Liver (tissue), 9 donors: ENCODE results near the gene SNAPC4. TPM values are rescaled to one million over a fixed set of nuclear protein-coding genes. Genes with fewer than 3 reads are reported as not detected.

Experiments
- DNase-seq: peaks from one replicate; pipeline ENCODE4 v3.0.0-alpha.2; 2017; ENCODE audit warnings: low spot score
- H3K27ac ChIP-seq, 2 donors: one replicate each; pipeline ENCODE4 v1.7.0; 2013; ENCODE audit warnings: inconsistent platforms in 2 of 2, low read length in 2 of 2, control low read depth in 1 of 2, low read depth in 1 of 2, mild to moderate bottlenecking in 1 of 2
- H3K27me3 ChIP-seq, 4 donors: one replicate each; pipeline versions ENCODE4 v1.6.1 to v1.7.0; 2013; ENCODE audit warnings: low read length in 3 of 4, inconsistent platforms in 1 of 4, mild to moderate bottlenecking in 1 of 4, moderate library complexity in 1 of 4; ENCODE audit not compliant: control insufficient read depth in 4 of 4, insufficient read depth in 4 of 4
- H3K36me3 ChIP-seq, 4 donors: one replicate each; pipeline versions ENCODE4 v1.6.1 to v1.7.0; 2013; ENCODE audit warnings: low read length in 3 of 4, mild to moderate bottlenecking in 3 of 4, low read depth in 1 of 4, moderate library complexity in 1 of 4; ENCODE audit not compliant: control insufficient read depth in 4 of 4, insufficient read depth in 3 of 4
- H3K4me1 ChIP-seq, 4 donors: one replicate each; pipeline versions ENCODE4 v1.6.1 to v1.7.0; 2013; ENCODE audit warnings: low read length in 3 of 4, mild to moderate bottlenecking in 3 of 4, moderate library complexity in 1 of 4; ENCODE audit not compliant: control insufficient read depth in 4 of 4, insufficient read depth in 4 of 4
- H3K4me3 ChIP-seq, 3 donors: one replicate each; pipeline versions ENCODE4 v1.6.1 to v1.7.0; 2013; ENCODE audit warnings: low read length in 3 of 3, control low read depth in 1 of 3, low read depth in 1 of 3, mild to moderate bottlenecking in 1 of 3
- H3K9ac ChIP-seq, 2 donors: one replicate each; pipeline ENCODE4 v1.7.0; 2013; ENCODE audit warnings: low read length in 2 of 2, mild to moderate bottlenecking in 2 of 2, moderate library complexity in 2 of 2, control low read depth in 1 of 2, low read depth in 1 of 2
- H3K9me3 ChIP-seq, 4 donors: one replicate each; pipeline versions ENCODE4 v1.6.1 to v1.7.0; 2013; ENCODE audit warnings: low read length in 3 of 4; ENCODE audit not compliant: control insufficient read depth in 4 of 4
- ATF3 ChIP-seq: IDR thresholded peaks from 2 replicates; pipeline ENCODE4 v1.6.1; 2016; ENCODE audit warnings: antibody characterized with exemption
- CTCF ChIP-seq: fragments of 150-350 bp; IDR thresholded peaks from 2 replicates; pipeline ENCODE4 v1.5.1; 2017; ENCODE audit warnings: improper control_type of control experiment, low read depth, low read length; ENCODE audit not compliant: missing input control
- EGR1 ChIP-seq, 2 donors: IDR thresholded peaks; 2 replicates each; pipeline ENCODE4 v1.6.1; 2016 to 2018; ENCODE audit warnings: antibody characterized with exemption in 2 of 2, low read depth in 2 of 2
- FOXA1 ChIP-seq: IDR thresholded peaks from 2 replicates; pipeline ENCODE4 v1.6.1; 2016; ENCODE audit warnings: antibody characterized with exemption
- FOXA2 ChIP-seq: IDR thresholded peaks from 2 replicates; pipeline ENCODE4 v1.6.1; 2016; ENCODE audit warnings: antibody characterized with exemption
- GABPA ChIP-seq, 2 donors: IDR thresholded peaks in 1 of 2; conservative IDR thresholded peaks in 1 of 2; 2 replicates each; pipeline ENCODE4 v1.6.1; 2016; ENCODE audit warnings: antibody characterized with exemption in 2 of 2, mild to moderate bottlenecking in 1 of 2, moderate library complexity in 1 of 2
- HNF4A ChIP-seq, 2 donors: conservative IDR thresholded peaks; 2 replicates each; pipeline ENCODE4 v1.6.1; 2016; ENCODE audit warnings: antibody characterized with exemption in 2 of 2, mild to moderate bottlenecking in 2 of 2
- HNF4G ChIP-seq: IDR thresholded peaks from 2 replicates; pipeline ENCODE4 v1.6.1; 2016; ENCODE audit warnings: antibody characterized with exemption
- JUND ChIP-seq, 2 donors: IDR thresholded peaks; 2 replicates each; pipeline ENCODE4 v1.6.1; 2016; ENCODE audit warnings: antibody characterized with exemption in 2 of 2
- MAX ChIP-seq: IDR thresholded peaks from 2 replicates; pipeline ENCODE4 v1.6.1; 2016; ENCODE audit warnings: antibody characterized with exemption
- NR2F2 ChIP-seq: IDR thresholded peaks from 2 replicates; pipeline ENCODE4 v1.6.1; 2016; ENCODE audit warnings: antibody characterized with exemption
- RAD21 ChIP-seq, 2 donors: IDR thresholded peaks; 2 replicates each; pipeline ENCODE4 v1.6.1; 2016; ENCODE audit warnings: antibody characterized with exemption in 2 of 2, mild to moderate bottlenecking in 2 of 2
- REST ChIP-seq: IDR thresholded peaks from 2 replicates; pipeline ENCODE4 v1.6.1; 2016; ENCODE audit warnings: antibody characterized with exemption, mild to moderate bottlenecking
- RXRA ChIP-seq, 2 donors: IDR thresholded peaks; 2 replicates each; pipeline ENCODE4 v1.6.1; 2017 to 2018; ENCODE audit warnings: antibody characterized with exemption in 2 of 2, mild to moderate bottlenecking in 1 of 2
- SP1 ChIP-seq: IDR thresholded peaks from 2 replicates; pipeline ENCODE4 v1.6.1; 2018; ENCODE audit warnings: antibody characterized with exemption, mild to moderate bottlenecking
- TAF1 ChIP-seq: conservative IDR thresholded peaks from 2 replicates; pipeline ENCODE4 v1.6.1; 2016; ENCODE audit warnings: antibody characterized with exemption, mild to moderate bottlenecking
- YY1 ChIP-seq: IDR thresholded peaks from 2 replicates; pipeline ENCODE4 v1.6.1; 2016; ENCODE audit warnings: antibody characterized with exemption, mild to moderate bottlenecking
- ZBTB33 ChIP-seq: IDR thresholded peaks from 2 replicates; pipeline ENCODE4 v1.6.1; 2016; ENCODE audit warnings: antibody characterized with exemption
- WGBS: extraction: QIAGEN DNeasy Blood & Tissue Kit; methylation state at CpG from one replicate; pipeline ENCODE4 v1.1.7; 2013; 5-methylcytosine and 5-hydroxymethylcytosine counted together
- polyA plus RNA-seq, 2 donors: library from polyadenylated mRNA; stranded (reverse) in 1 of 2; unstranded in 1 of 2; fragments of 200-250 nt in 1 of 2; fragments of >200 nt in 1 of 2; fragmentation: Nextera tagmentation in 1 of 2; extraction: Ambion mirVana in 1 of 2; gene quantifications; one replicate each; pipeline versions ENCODE4 v1.2.1 to v1.2.3, GENCODE V29; 2013 to 2015
- total RNA-seq, 2 donors: library from RNA; depleted of rRNA; stranded (reverse); fragments of >200 nt; gene quantifications; one replicate each; pipeline ENCODE4 v1.2.3, GENCODE V29; 2014
- donor health status: healthy.
- donor health status: healthy.
- donor health status: healthy.
- donor health status: healthy.
- donor health status: healthy.

The SNAPC4 gene
- total and polyA plus RNA-seq, 4 donors, result 0.75 to 4.2 (median 3.1) TPM

- TF ChIP-seq CTCF, result no peak
Observed at GRCh38 chr9:136437430-136437829, 37.5 kb upstream of the SNAPC4 start (continued).

GRCh38 chr9:136436055-136436634, 36.2 kb upstream of the SNAPC4 start:
- peaks cover 11 to 38% (median 33%) of the 10 kb centered on the region in 4 donors for H3K4me1 ChIP-seq
- DNase-seq, result no peak
- H3K27ac ChIP-seq, result no peak overlapping the region
- no peaks in the 10 kb centered on the region for H3K9me3 ChIP-seq
- H3K9ac ChIP-seq, result no peak overlapping the region
- WGBS, result 95% methylated on average over 25 of the region's 25 CpGs
- no peak overlapping the region for H3K4me3 ChIP-seq
- no peak for TF ChIP-seq REST
- TF ChIP-seq JUND (IDR thresholded peaks at IDR 0.05), result no peak
- no peak for TF ChIP-seq ATF3
- no peak for TF ChIP-seq ZBTB33
- TF ChIP-seq SP1, result no peak
- TF ChIP-seq MAX, result no peak
- TF ChIP-seq FOXA2, result no peak
- no peak for TF ChIP-seq HNF4G
- no peak for TF ChIP-seq NR2F2
- TF ChIP-seq CTCF, result no peak
- no peak for TF ChIP-seq GABPA (IDR thresholded peaks at IDR 0.05 in 1 of 2, conservative IDR thresholded peaks at IDR 0.05 in 1 of 2)
- TF ChIP-seq RAD21 (IDR thresholded peaks at IDR 0.05), result no peak
- TF ChIP-seq TAF1, result no peak
- no peak for TF ChIP-seq EGR1 (IDR thresholded peaks at IDR 0.05; ENCODE audit: low read depth in 2 of 2)
- TF ChIP-seq YY1, result no peak
- no peak for TF ChIP-seq HNF4A (conservative IDR thresholded peaks at IDR 0.05)
- no peak for TF ChIP-seq RXRA (IDR thresholded peaks at IDR 0.05)
- TF ChIP-seq FOXA1, result no peak
- peaks cover 0 to 13% (median 9%) of the 10 kb centered on the region in 4 donors for H3K36me3 ChIP-seq
- no peaks in the 10 kb centered on the region for H3K27me3 ChIP-seq
